ENCODE results near the gene NSUN4. TPM values are rescaled to one million over a fixed set of nuclear protein-coding genes. Genes with fewer than 3 reads are reported as not detected.

NSUN4 gene
- polyA plus RNA-seq, 3 donors: 8.5 to 12.8 (median 10.4) TPM

DNA sequence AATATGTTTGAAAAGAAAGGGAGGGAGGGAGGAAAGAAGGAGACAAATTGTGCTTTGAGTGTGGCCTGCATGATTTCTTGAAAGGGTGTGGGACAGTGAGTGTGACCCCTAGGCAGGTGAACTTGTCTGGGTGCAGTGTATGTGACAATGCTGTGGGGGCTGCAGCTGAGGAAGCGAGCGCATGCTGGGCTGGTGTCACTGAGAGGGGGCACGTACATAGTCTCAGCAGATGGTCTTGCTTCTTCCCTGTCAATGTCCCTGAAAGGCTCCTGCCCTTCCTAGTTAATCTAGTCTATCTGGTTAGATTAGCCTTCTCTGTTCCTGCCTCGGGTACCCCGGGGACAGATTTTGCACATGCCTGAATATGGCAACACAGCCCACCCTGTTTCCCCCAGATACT, 63.3 kb downstream of the NSUN4 start:
- no peak overlapping the region for H3K9ac ChIP-seq (ENCODE audit: insufficient read depth, low read length, poor library complexity, severe bottlenecking)
- H3K79me2 ChIP-seq (ENCODE audit: insufficient read depth, low read length): peaks cover 16% of the 10 kb centered on the region
- Mint-ChIP-seq H3K36me3 (peaks cover 26 to 34% of the 10 kb centered on the region in 2 donors), H3K4me1 (peaks cover 66% of the 10 kb centered on the region), H3K9me3 (no peaks in the 10 kb centered on the region), H3K4me3 (no peak overlapping the region), H3K27ac (peak overlapping the region in 1 of 7 donors; percentile 67), H3K27me3 (ENCODE audit: low read depth in 3 of 3) (peaks cover 1 to 2% (median 2%) of the 10 kb centered on the region in 3 donors)
- peaks cover 21 to 22% of the 10 kb centered on the region in 2 donors for H3K36me3 ChIP-seq (replicated peaks in 1 of 2; ENCODE audit: control insufficient read depth in 1 of 2, insufficient read depth in 2 of 2, low read length in 2 of 2)
- H4K20me1 ChIP-seq (ENCODE audit: insufficient read depth, low read length): no peaks in the 10 kb centered on the region
- intact Hi-C loops (cut with micrococcal nuclease): loop anchor here in 1 of 2 donors (5.0 to 10.0 kb wide), 2 partner anchors 37 to 321 kb away; no protein-coding TSS in a partner anchor
- peak overlapping the region in 1 of 2 donors; percentile 69 for H3K27ac ChIP-seq (ENCODE audit: low read depth in 1 of 2, low read length in 2 of 2)
- 100% methylated on average over 3 of the region's 5 CpGs for WGBS (ENCODE audit: insufficient coverage)
- DNase-seq: no peak
- TF ChIP-seq CTCF (IDR thresholded peaks at IDR 0.05): no peak
- peaks cover 65 to 74% of the 10 kb centered on the region in 2 donors for H3K4me1 ChIP-seq (ENCODE audit: control insufficient read depth in 1 of 2, insufficient read depth in 2 of 2, low read length in 2 of 2)
- no peak overlapping the region for H2AFZ ChIP-seq (ENCODE audit: insufficient read depth, low read depth, low read length, poor library complexity, severe bottlenecking)
- H3K9me3 ChIP-seq (replicated peaks in 1 of 2; ENCODE audit: control insufficient read depth in 1 of 2, insufficient read depth in 1 of 2, low read length in 2 of 2): no peaks in the 10 kb centered on the region
- H3K4me2 ChIP-seq (replicated peaks; ENCODE audit: extremely low read depth, low read length, poor library complexity, severe bottlenecking): no peak overlapping the region
- no peak overlapping the region for H3K4me3 ChIP-seq (replicated peaks in 1 of 3; ENCODE audit: low read depth in 2 of 3, low read length in 3 of 3)
- no peaks in the 10 kb centered on the region for H3K27me3 ChIP-seq (ENCODE audit: control insufficient read depth in 2 of 2, insufficient read depth in 2 of 2, low read length in 2 of 2)

DNA sequence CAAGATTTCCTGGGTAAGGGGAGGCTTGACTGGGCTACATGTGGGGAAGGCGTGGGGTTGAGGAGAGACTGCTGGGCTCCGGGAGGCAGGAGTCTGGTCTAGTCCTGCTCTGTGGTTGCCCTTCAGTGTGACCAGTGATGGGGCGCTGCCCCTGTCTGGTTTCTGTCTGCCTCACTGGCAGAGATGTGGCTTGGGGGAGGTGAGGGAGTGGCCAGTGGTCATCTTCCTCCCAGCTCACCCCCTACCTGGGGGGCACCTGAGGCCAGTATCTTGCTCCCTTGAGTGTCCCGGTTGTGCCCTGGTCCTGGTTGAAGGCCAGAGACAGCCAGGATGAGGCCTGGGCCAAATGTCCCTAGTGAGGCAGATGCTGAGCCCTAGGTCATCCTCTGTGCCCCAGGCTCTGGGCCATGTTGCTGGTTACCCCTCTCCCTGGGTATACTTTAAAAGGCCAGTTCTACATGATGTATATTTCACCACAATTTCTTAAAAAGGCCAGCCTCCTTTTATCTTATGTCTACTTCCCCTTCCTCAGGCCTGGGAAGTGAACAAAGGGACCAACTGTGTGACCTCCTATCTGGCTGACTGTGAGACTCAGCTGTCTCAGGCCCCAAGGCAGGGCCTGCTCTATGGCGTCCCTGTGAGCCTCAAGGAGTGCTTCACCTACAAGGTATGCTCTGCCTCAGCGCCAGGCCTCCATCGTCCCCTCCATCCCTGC, 64.0 kb downstream of the NSUN4 start:
- WGBS (ENCODE audit: insufficient coverage): 92% methylated on average over 5 of the region's 7 CpGs
- no peak for TF ChIP-seq CTCF (IDR thresholded peaks at IDR 0.05)
- intact Hi-C loops (cut with micrococcal nuclease): loop anchor here (5.0 to 10.0 kb wide), 4 partner anchors 37 to 320 kb away; no protein-coding TSS in a partner anchor
- Histone ChIP-seq H3K79me2 (ENCODE audit: insufficient read depth, low read length) (peaks cover 10% of the 10 kb centered on the region), H3K9ac (ENCODE audit: insufficient read depth, low read length, poor library complexity, severe bottlenecking) (no peak overlapping the region), H3K4me1 (ENCODE audit: control insufficient read depth in 1 of 2, insufficient read depth in 2 of 2, low read length in 2 of 2) (peaks cover 60 to 70% of the 10 kb centered on the region in 2 donors), H3K4me3 (replicated peaks in 1 of 3; ENCODE audit: low read depth in 2 of 3, low read length in 3 of 3) (peak overlapping the region in 1 of 3 experiments; percentile 23), H3K27ac (ENCODE audit: low read depth in 1 of 2, low read length in 2 of 2) (peak overlapping the region; percentile 56 to 69), H2AFZ (ENCODE audit: insufficient read depth, low read depth, low read length, poor library complexity, severe bottlenecking) (peak overlapping the region; percentile 24), H3K9me3 (replicated peaks in 1 of 2; ENCODE audit: control insufficient read depth in 1 of 2, insufficient read depth in 1 of 2, low read length in 2 of 2) (no peaks in the 10 kb centered on the region), H4K20me1 (ENCODE audit: insufficient read depth, low read length) (no peaks in the 10 kb centered on the region), H3K27me3 (ENCODE audit: control insufficient read depth in 2 of 2, insufficient read depth in 2 of 2, low read length in 2 of 2) (no peaks in the 10 kb centered on the region), H3K4me2 (replicated peaks; ENCODE audit: extremely low read depth, low read length, poor library complexity, severe bottlenecking) (peak overlapping the region; percentile 15), H3K36me3 (replicated peaks in 1 of 2; ENCODE audit: control insufficient read depth in 1 of 2, insufficient read depth in 2 of 2, low read length in 2 of 2) (peaks cover 28 to 29% of the 10 kb centered on the region in 2 donors)
- peak overlapping the region; percentile 18 to 83 (median 67) for H3K27ac Mint-ChIP-seq
- H3K4me1 Mint-ChIP-seq: peaks cover 60% of the 10 kb centered on the region
- H3K36me3 Mint-ChIP-seq: peaks cover 33 to 42% of the 10 kb centered on the region in 2 donors
- DNase-seq: peak; percentile 44 to 63 (median 50)
- no peak overlapping the region for H3K4me3 Mint-ChIP-seq
- no peaks in the 10 kb centered on the region for H3K9me3 Mint-ChIP-seq
- peaks cover 0 to 2% (median 1%) of the 10 kb centered on the region in 3 donors for H3K27me3 Mint-ChIP-seq (ENCODE audit: low read depth in 3 of 3)
